Activated CD8-positive, alpha-beta memory T cell treated with anti-CD3 and anti-CD28 coated beads, Interleukin-2, amount 50 U/mL, for 24 hours (primary cell): ENCODE measurements around the gene RALGDS.

Experiments used
- DNase-seq: peaks from one replicate; pipeline ENCODE4 v3.0.0-alpha.2; 2020; ENCODE audit errors: extremely low read depth

RALGDS gene

GRCh38 chr9:133151041-133151440, 30.0 kb upstream of the RALGDS start:
- no peak for DNase-seq

GRCh38 chr9:133149130-133150015, 28.3 kb upstream of the RALGDS start:
- DNase-seq: no peak

DNA sequence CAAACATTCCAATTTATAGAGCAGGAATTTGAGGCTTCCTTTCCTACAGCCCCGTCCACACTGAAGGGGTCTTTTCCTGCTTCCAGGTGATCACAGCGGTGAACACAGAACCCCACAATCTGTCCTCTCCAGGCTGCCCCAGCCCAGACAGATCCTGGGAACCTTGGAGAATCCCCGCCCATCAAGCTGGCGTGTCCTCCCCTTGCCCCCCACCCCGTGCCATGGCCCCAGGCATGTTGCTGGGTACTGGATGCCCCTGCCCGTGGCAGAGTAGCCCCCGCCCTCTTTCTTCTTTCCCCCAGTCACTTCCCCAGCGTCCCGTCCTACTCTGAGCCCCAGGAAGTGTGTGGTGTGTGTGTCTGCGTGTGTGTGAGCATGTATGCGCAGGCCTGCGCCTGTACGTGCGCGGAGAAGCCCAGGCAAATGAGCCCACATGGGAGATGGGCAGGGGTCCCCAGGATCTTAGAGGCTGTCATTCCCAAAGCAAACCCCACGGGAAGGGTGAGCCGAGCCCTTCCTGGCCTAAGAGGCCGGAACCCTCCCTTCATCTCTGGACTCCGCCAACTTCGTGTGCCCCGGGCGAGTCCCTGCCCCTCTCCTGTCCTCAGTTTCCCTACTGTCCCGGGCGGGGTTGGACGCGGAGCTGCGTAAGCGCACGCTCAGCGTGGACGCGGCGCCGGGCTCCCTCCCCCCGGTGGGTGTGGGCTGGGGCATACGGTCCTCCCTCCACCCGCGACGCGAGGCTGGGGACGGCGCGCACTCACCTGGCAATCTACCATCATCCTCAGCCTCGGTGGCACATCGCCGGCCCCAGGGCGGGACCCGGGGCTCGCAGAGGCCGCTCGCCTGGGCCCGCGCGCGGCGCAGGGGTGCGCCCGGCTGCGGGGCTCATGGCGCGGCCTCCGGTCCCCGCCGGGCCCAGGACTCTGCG, 27.4 kb upstream of the RALGDS start:
- no peak for DNase-seq

DNA sequence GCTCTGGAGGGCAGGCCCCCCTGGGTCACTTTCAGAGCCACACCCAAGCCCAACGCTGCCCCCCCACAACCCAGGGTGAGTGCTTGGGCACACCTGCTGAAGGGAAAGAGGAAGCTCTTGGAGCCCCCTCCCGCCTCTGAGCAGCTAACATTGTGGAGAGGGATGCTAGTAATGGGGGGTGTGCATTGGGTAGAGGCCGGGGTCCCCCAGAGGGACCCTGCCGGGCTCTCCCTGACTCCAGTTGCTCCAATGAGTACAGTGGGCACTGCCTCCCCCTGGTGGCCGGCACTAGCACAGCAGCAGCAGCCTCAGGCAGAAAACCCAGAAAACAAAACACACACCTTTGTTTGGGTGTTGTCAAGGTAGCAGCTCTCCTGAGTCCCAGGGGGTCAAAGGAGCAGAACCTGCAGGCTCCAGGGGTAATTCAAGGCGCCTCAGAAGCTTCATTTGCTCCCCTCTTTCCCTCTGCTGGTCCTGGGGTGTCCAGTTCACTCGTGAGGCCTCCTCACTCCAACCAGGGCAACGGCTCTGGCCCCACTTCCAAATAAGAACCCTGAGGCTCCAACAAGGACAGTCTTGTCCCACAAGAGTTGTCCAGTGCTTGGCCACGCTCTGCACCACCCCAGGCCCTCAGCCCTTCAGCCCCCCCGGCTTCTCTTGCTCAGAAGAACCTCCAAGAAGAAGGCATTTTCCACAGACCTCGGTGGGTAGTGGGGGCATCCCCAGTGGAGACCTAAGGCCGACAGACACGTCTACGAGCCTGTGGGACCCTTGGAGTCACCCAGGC, 26.6 kb upstream of the RALGDS start:
- DNase-seq: no peak

- DNase-seq: no peak
These were observed 25.8 kb upstream of the RALGDS start for GRCh38 chr9:133146746-133147411.

- DNase-seq: no peak
These were observed 24.1 kb upstream of the RALGDS start for GRCh38 chr9:133144904-133145851.

- DNase-seq: peak; percentile 85
These were observed 23.3 kb upstream of the RALGDS start for GRCh38 chr9:133144142-133144903.

DNA sequence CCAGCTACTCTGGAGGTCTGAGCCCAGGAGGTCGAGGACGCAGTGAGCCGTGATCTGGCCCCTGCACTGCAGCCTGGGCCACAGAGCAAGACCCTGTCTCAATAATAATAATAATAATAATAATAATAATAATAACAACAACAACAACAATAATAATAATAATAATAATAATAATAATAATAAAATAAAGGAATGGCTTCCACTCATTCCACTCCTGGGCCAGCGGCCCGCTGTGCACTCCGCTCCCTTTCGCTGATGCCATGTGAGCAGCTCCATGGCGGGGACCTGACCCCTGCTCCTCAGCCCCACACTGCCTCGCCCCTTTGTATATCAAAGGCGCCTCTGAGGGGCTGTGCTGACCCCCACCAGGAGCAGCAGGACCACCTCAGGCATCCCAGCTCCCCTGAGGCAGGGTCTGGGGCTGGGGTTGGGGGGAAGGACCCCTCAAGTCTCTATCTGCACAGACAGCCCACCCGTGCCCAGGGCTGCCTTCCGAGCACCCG, 22.6 kb upstream of the RALGDS start:
- DNase-seq: no peak

GRCh38 chr9:133142684-133143622, 21.9 kb upstream of the RALGDS start:
- no peak for DNase-seq

DNA sequence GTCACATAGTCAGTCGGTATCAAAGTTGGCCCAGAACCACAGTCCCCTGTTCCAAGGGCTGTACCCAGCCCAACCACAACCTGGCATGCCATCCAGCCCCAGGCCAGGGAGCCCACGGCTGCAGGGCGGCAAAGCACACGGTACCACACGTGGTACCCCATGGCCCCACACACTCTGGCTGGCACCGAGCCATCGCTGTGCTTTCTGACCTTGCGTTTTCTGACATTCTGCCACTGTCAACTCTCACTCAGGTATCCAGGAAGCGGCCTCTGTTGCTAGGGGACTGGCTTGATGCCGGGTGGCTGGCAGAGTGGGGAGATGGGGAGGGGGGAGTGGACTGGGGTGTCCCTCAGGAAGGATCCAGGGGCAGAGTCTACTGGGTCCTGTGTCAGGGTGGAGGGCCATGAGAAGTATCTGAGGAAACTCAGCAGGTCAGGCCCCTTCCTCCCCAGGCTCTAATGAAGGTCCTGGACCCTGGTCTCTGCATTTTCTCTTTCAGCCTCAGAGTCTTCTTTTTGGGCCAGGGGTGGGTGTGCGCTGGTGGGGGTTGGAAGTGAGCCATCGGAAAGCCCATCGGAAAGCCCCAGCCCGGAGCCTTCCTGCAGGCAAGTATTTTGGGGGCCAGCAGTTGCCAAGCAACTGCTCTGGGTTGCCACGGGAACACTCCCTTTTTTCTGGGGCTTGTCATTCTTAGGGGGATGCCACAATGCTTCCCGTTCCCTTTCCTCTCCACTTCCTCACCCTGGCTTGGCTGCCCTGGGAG, 21.0 kb upstream of the RALGDS start:
- DNase-seq: no peak

DNA sequence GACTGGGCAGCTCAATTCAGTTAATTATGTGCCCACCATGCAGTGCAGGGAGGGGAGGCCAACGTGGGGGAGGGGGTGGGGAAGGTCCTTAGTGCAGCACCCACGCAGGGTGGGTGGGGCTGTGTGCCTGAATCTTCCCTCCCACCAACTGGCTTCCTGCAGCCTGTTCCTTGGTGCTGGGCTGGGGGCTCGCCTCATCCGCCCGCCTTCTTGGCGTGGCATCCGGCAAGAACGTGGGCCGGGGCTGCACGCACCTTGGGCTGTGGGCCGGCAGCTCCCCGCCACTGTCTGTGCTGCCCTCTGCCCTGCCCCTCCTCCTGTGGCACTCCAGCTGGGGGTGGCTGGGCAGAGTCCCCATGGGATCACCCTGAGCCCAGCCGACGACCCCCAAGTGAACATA, 19.6 kb upstream of the RALGDS start:
- DNase-seq: no peak

GRCh38 chr9:133140174-133140505, 19.1 kb upstream of the RALGDS start:
- no peak for DNase-seq

- no peak for DNase-seq
These were observed 18.5 kb upstream of the RALGDS start for GRCh38 chr9:133139246-133140173.

DNA sequence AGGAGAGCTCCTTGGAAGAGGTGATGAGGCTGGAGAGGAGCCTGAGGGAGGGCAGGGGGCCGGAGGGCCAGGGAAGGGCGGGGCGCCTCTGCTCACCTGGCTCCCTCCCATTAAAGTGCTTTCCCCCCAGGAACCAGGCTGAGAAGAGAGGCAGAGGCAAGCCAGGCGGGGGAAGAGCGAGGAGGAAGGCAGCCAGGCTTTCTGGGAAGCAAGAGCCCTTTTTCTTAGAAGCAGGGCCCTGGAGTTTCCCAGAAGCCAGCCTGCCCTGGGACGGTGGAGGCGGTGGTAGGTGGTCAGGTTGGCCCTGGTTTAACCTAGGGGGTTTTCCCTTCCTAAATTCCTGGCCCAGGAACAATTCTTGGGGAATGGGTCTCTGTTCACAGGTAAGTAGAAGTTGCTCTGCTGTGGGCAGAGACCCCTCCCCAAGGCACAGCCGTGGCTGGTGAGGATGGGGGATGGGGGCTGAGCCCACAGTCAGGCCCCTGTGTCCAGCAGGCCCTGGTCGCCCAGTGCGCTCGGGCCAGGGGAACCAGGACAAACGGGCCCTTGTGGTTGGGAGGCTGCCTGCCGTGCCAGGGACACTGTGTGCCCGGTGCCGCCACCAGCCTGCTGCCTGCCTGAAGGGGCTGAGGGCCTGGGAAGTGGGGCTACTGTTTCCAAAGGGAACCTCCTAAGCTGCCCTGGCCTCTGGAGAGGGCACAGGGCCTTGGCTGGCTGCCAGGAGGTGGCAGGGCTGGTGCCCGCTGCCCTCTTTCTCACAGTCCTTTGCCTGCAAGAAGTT, 16.6 kb upstream of the RALGDS start:
- DNase-seq: no peak

GRCh38 chr9:133135146-133135745, 14.2 kb upstream of the RALGDS start:
- DNase-seq: no peak
